A673 (cell line): ENCODE data around the gene RLF.

Experiments used
- CTCF ChIP-seq: fragments of 300-800, 200-600 bp; sonication (generic); conservative IDR thresholded peaks from 2 replicates; pipeline ENCODE4 v1.5.1; 2017; ENCODE audit warnings: low read depth, mild to moderate bottlenecking, antibody characterized with exemption, low read length, moderate library complexity, mixed read lengths
- EZH2 ChIP-seq: fragments of 200-600 bp; sonication (generic); IDR thresholded peaks from 2 replicates; pipeline ENCODE4 v1.6.1; 2017; ENCODE audit warnings: borderline replicate concordance, low read depth, mild to moderate bottlenecking, mixed read lengths, antibody characterized with exemption, low read length; ENCODE audit not compliant: poor library complexity, severe bottlenecking

GRCh38 chr1:40204856-40205255 lies 43.7 kb downstream of the RLF start:
- TF ChIP-seq CTCF (no peak), EZH2 (no peak)
